Vagina (tissue), 2 donors: ENCODE data around the gene CACNA1C. TPM values are rescaled to one million over a fixed set of nuclear protein-coding genes. Genes with fewer than 3 reads are reported as not detected.

Source experiments
- DNase-seq, 2 donors: peaks; one replicate each; pipeline ENCODE4 v3.0.0-alpha.2; 2017; ENCODE audit errors: extremely low spot score in 2 of 2
- H3K27ac ChIP-seq: fragments of 200-600 bp; sonication (generic); one replicate; pipeline ENCODE4 v1.5.1; 2019
- H3K27me3 ChIP-seq: fragments of 200-600 bp; sonication (generic); one replicate; pipeline ENCODE4 v1.5.1; 2019
- H3K36me3 ChIP-seq, 2 donors: fragments of 200-600 bp; sonication (generic); one replicate each; pipeline ENCODE4 v1.5.1; 2017 to 2019
- H3K4me1 ChIP-seq: fragments of 200-600 bp; sonication (generic); one replicate; pipeline ENCODE4 v1.5.1; 2019
- H3K4me3 ChIP-seq, 2 donors: fragments of 200-600 bp; sonication (generic); 1 replicate in 1 of 2; 2 replicates in 1 of 2; pipeline ENCODE4 v1.5.1; 2016 to 2019
- H3K9me3 ChIP-seq: fragments of 200-600 bp; sonication (generic); one replicate; pipeline ENCODE4 v1.5.1; 2019
- CTCF ChIP-seq, 3 experiments: fragments of 450-650 bp in 2 of 3; fragments of 200-600 bp in 1 of 3; sonication (generic) in 1 of 3; IDR thresholded peaks; one replicate each; pipeline ENCODE4 v1.5.1; 2017 to 2019; ENCODE audit warnings: antibody characterized with exemption in 3 of 3, mild to moderate bottlenecking in 2 of 3, moderate library complexity in 2 of 3
- POLR2A ChIP-seq, 2 donors: fragments of 450-650 bp; IDR thresholded peaks; one replicate each; pipeline ENCODE4 v1.6.1; 2017; ENCODE audit warnings: antibody characterized with exemption in 2 of 2, mild to moderate bottlenecking in 2 of 2, moderate library complexity in 2 of 2
- POLR2AphosphoS5 ChIP-seq, 2 donors: sonication (generic); formaldehyde crosslinking; IDR thresholded peaks; one replicate each; pipeline ENCODE4 v1.9.0; 2017; ENCODE audit warnings: antibody characterized with exemption in 2 of 2, mild to moderate bottlenecking in 2 of 2, low read depth in 1 of 2; ENCODE audit not compliant: insufficient read depth in 1 of 2
- intact Hi-C: fragments of 100-400 bp; cut with DNase I; formaldehyde crosslinking; loops from one replicate; pipeline ENCODE4 v1.15.1; 2023
- total RNA-seq: library from RNA; depleted of rRNA; stranded (reverse); fragments of >200 nt; gene quantifications from one replicate; pipeline ENCODE4 v1.2.3, GENCODE V29; 2016

The CACNA1C gene
- total RNA-seq, 1 donor from 2014 or later: 9.8 TPM

- intact Hi-C loops: loop anchor here (5.0 kb wide), 1 partner anchor 237 kb away; the partner anchor contains the start of gene CACNA1C
- TF ChIP-seq CTCF (IDR thresholded peaks at IDR 0.05): no peak
- TF ChIP-seq POLR2A (IDR thresholded peaks at IDR 0.05): no peak
- TF ChIP-seq POLR2AphosphoS5 (IDR thresholded peaks at IDR 0.05; ENCODE audit: insufficient read depth in 1 of 2, low read depth in 1 of 2): no peak
- Histone ChIP-seq H3K4me1 (peaks cover 58% of the 10 kb centered on the region), H3K4me3 (no peak overlapping the region), H3K27me3 (no peaks in the 10 kb centered on the region), H3K9me3 (no peaks in the 10 kb centered on the region), H3K27ac (no peak overlapping the region), H3K36me3 (no peaks in the 10 kb centered on the region)
- no peak for DNase-seq
Measured at GRCh38 chr12:2289525-2289924, 236.7 kb downstream of the CACNA1C start.

- no peaks in the 10 kb centered on the region for H3K9me3 ChIP-seq
- H3K4me1 ChIP-seq: peaks cover 58% of the 10 kb centered on the region
- TF ChIP-seq POLR2A (IDR thresholded peaks at IDR 0.05) (no peak), POLR2AphosphoS5 (IDR thresholded peaks at IDR 0.05; ENCODE audit: insufficient read depth in 1 of 2, low read depth in 1 of 2) (no peak), CTCF (IDR thresholded peaks at IDR 0.05) (no peak)
- no peak overlapping the region for H3K27ac ChIP-seq
- no peak for DNase-seq
- H3K27me3 ChIP-seq: no peaks in the 10 kb centered on the region
- H3K36me3 ChIP-seq: no peaks in the 10 kb centered on the region
- intact Hi-C loops: loop anchor here (10.0 kb wide), 1 partner anchor 295 kb away; no protein-coding TSS in a partner anchor
- H3K4me3 ChIP-seq: no peak overlapping the region
Measured at GRCh38 chr12:2290091-2290490, 237.3 kb downstream of the CACNA1C start.

GRCh38 chr12:2290516-2291065 lies 237.8 kb downstream of the CACNA1C start:
- no peak overlapping the region for H3K4me3 ChIP-seq
- TF ChIP-seq CTCF (IDR thresholded peaks at IDR 0.05) (no peak), POLR2AphosphoS5 (IDR thresholded peaks at IDR 0.05; ENCODE audit: insufficient read depth in 1 of 2, low read depth in 1 of 2) (no peak), POLR2A (IDR thresholded peaks at IDR 0.05) (no peak)
- H3K9me3 ChIP-seq: no peaks in the 10 kb centered on the region
- DNase-seq: no peak
- no peak overlapping the region for H3K27ac ChIP-seq
- H3K27me3 ChIP-seq: no peaks in the 10 kb centered on the region
- H3K4me1 ChIP-seq: peaks cover 54% of the 10 kb centered on the region
- intact Hi-C loops: loop anchor here (10.0 kb wide), 1 partner anchor 294 kb away; no protein-coding TSS in a partner anchor
- no peaks in the 10 kb centered on the region for H3K36me3 ChIP-seq

- no peaks in the 10 kb centered on the region for H3K9me3 ChIP-seq
- intact Hi-C loops: loop anchor here (10.0 kb wide), 1 partner anchor 293 kb away; no protein-coding TSS in a partner anchor
- no peaks in the 10 kb centered on the region for H3K36me3 ChIP-seq
- H3K4me3 ChIP-seq: no peak overlapping the region
- TF ChIP-seq CTCF (IDR thresholded peaks at IDR 0.05): peak in 2 of 3 experiments; percentile 36 to 40
- TF ChIP-seq POLR2AphosphoS5 (IDR thresholded peaks at IDR 0.05; ENCODE audit: insufficient read depth in 1 of 2, low read depth in 1 of 2): no peak
- H3K27ac ChIP-seq: no peak overlapping the region
- H3K27me3 ChIP-seq: no peaks in the 10 kb centered on the region
- peaks cover 50% of the 10 kb centered on the region for H3K4me1 ChIP-seq
- no peak for DNase-seq
Measured at GRCh38 chr12:2291182-2291832, 238.5 kb downstream of the CACNA1C start.

GRCh38 chr12:2291947-2292346 lies 239.2 kb downstream of the CACNA1C start:
- H3K36me3 ChIP-seq: no peaks in the 10 kb centered on the region
- peaks cover 45% of the 10 kb centered on the region for H3K4me1 ChIP-seq
- no peak overlapping the region for H3K27ac ChIP-seq
- intact Hi-C loops: loop anchor here (10.0 kb wide), 1 partner anchor 293 kb away; no protein-coding TSS in a partner anchor
- no peaks in the 10 kb centered on the region for H3K27me3 ChIP-seq
- DNase-seq: no peak
- no peak overlapping the region for H3K4me3 ChIP-seq
- TF ChIP-seq POLR2A (IDR thresholded peaks at IDR 0.05) (no peak), CTCF (IDR thresholded peaks at IDR 0.05) (no peak), POLR2AphosphoS5 (IDR thresholded peaks at IDR 0.05; ENCODE audit: insufficient read depth in 1 of 2, low read depth in 1 of 2) (no peak)
- H3K9me3 ChIP-seq: no peaks in the 10 kb centered on the region
